Erythroblast (primary cell): ENCODE measurements around the gene C13orf42.
"Not testable (repeated sequence)": the region's sequence is repeated elsewhere in the genome, so short reads cannot be mapped to it uniquely, and the experiment has no call there.

Experiments
- GATA1 ChIP-seq: IDR thresholded peaks from 2 replicates; pipeline ENCODE4 v1.6.1; 2011; ENCODE audit warnings: low read depth, mild to moderate bottlenecking, control low read depth, low read length, moderate library complexity
- POLR2A ChIP-seq: IDR thresholded peaks from 2 replicates; pipeline ENCODE4 v1.6.1; 2011; ENCODE audit warnings: mild to moderate bottlenecking, low read length

- not testable (repeated sequence) for TF ChIP-seq POLR2A, GATA1
Measured at GRCh38 chr13:51080478-51081065, 30.5 kb downstream of the C13orf42 start.
